Neuron (in vitro differentiated cells): ENCODE results near the gene SLC4A11.

ENCODE experiments used
- H2AFZ ChIP-seq: one replicate; pipeline ENCODE4 v1.6.1; 2013; ENCODE audit warnings: low read depth, mild to moderate bottlenecking, inconsistent platforms, low read length, moderate library complexity
- H3K27me3 ChIP-seq: one replicate; pipeline ENCODE4 v1.6.1; 2013; ENCODE audit warnings: low read length; ENCODE audit not compliant: insufficient read depth
- H3K36me3 ChIP-seq: one replicate; pipeline ENCODE4 v1.6.1; 2013; ENCODE audit warnings: low read length; ENCODE audit not compliant: insufficient read depth
- H3K4me1 ChIP-seq: one replicate; pipeline ENCODE4 v1.6.1; 2013; ENCODE audit warnings: low read length; ENCODE audit not compliant: insufficient read depth
- H3K4me3 ChIP-seq: 2 replicates; pipeline ENCODE4 v1.5.1; 2013; ENCODE audit warnings: mild to moderate bottlenecking, low read length, moderate library complexity
- H3K9me3 ChIP-seq: one replicate; pipeline ENCODE4 v1.6.1; 2013; ENCODE audit warnings: low read length

The SLC4A11 gene

DNA sequence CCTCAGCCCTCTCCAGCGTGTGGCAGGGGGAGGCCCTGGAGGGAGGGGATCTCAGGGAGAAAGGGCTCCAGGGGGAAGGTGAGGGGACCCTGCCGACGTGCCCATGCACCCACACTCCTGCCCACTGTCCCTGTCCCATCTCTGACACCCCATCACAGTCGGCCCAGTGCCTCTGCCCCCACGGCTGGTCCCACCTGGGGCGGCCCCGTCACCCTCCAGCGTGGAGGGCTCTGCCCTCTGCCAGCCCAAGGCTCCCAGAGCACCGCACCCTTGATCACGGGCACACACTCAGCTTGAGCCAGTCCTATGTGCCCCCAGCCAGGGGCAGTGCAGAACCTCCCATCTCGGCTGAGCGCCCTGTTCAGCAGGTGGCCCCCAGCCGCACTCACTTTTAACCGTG lies 9.2 kb downstream of the SLC4A11 start:
- H3K4me3 ChIP-seq = no peak overlapping the region
- H3K9me3 ChIP-seq = no peaks in the 10 kb centered on the region
- no peak overlapping the region for H2AFZ ChIP-seq
- peaks cover 2% of the 10 kb centered on the region for H3K36me3 ChIP-seq
- no peaks in the 10 kb centered on the region for H3K27me3 ChIP-seq
- H3K4me1 ChIP-seq = no peaks in the 10 kb centered on the region

DNA sequence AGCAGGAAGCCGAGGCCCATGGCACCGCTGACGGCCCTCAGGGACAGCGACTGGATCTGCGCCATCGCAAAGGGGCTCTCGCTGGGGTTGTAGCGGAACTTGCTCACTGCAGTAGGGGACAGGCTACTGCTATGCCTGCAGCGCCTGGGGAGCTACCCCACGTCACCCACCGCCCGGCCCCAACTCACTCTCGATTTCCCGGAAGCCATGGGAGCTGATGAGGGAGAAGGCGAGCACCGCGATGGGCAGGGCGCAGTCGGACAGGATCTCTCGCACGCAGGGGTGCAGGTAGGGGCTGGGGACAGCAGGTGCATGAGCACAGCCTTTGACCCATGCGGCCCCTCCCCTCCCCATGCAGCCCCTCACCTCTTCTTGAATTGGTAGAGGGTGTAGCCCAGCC lies 9.8 kb downstream of the SLC4A11 start:
- Histone ChIP-seq H3K27me3 (no peaks in the 10 kb centered on the region), H3K36me3 (peaks cover 2% of the 10 kb centered on the region), H3K9me3 (no peaks in the 10 kb centered on the region), H2AFZ (no peak overlapping the region), H3K4me1 (no peaks in the 10 kb centered on the region), H3K4me3 (no peak overlapping the region)

DNA sequence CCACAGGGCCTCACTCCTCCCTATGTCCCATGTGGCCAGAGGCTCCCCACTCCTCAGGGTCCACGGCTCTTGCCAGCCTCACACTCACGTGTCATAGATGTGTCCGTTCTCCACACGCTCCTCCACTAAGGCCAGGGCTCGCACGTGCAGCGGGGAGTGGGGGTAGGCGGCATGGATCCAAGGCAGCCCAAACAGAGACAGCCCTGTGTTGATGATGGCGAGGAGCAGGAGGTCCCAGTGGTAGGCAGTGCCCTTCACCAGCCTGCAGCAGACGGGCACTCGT lies 10.3 kb downstream of the SLC4A11 start:
- H3K4me3 ChIP-seq = no peak overlapping the region
- H3K9me3 ChIP-seq = no peaks in the 10 kb centered on the region
- H2AFZ ChIP-seq = no peak overlapping the region
- H3K4me1 ChIP-seq = no peaks in the 10 kb centered on the region
- H3K36me3 ChIP-seq = peaks cover 7% of the 10 kb centered on the region
- H3K27me3 ChIP-seq = no peaks in the 10 kb centered on the region

DNA sequence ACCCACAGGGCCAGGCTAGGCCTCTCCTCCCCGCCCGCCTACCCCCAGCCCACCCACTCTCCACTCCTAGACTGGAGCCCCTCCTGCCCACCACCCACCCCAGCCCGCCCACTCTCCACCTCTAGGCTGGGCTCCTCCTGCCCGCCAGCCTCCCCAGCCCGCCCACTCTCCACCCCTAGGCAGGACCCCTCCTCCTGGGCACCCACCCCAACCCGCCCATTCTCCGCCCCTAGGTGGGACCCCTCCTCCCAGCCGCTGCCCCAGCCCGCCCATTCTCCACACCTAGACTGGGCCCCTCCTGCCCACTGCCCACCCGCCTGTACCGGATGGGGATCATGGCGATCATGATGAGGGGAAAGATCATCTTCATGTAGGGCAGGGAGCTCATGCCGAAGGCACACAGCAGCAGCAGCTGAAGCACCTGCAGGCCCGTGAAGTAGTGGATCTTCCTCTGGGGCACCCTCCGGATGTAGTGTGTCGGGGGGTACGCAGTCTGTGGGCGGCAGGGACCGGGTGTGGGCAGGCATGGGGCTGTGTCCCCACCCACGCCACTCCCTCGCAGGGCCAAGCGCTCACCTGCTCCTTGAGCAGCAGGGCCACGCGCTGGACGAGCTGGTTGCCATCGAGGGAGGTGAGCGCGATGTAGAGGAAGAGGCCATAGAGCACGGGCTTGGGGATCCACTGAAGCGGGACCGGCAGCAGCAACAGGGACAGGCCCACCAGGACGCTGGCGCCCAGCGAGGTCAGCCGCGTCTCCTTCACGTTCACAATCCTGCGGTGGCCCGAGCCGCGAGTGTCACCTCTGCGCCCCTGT lies 10.8 kb downstream of the SLC4A11 start:
- Histone ChIP-seq H3K4me3 (no peak overlapping the region), H3K27me3 (no peaks in the 10 kb centered on the region), H3K4me1 (no peaks in the 10 kb centered on the region), H3K36me3 (peaks cover 12% of the 10 kb centered on the region), H3K9me3 (no peaks in the 10 kb centered on the region), H2AFZ (no peak overlapping the region)

DNA sequence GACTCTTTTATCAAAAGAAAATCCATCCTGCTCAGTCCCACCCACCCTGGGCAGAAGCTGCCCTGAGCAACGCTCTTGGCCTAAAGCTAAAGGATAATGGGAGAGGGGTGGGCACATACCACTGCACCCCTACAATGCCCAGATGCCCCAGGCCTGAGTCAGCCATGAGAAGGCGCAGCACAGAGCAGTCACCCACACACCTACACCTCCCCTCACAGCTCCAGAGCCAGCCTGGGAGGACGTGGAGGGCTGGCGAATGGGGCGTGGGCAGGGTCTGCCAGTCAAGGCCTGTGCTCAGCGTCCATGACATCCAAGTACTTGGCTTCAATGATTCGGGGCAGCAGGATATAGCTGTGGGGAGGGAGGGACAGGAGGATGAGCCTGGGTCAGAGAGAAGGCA lies 11.5 kb downstream of the SLC4A11 start:
- H3K36me3 ChIP-seq = peaks cover 18% of the 10 kb centered on the region
- no peak overlapping the region for H3K4me3 ChIP-seq
- no peaks in the 10 kb centered on the region for H3K4me1 ChIP-seq
- H2AFZ ChIP-seq = no peak overlapping the region
- no peaks in the 10 kb centered on the region for H3K9me3 ChIP-seq
- no peaks in the 10 kb centered on the region for H3K27me3 ChIP-seq

DNA sequence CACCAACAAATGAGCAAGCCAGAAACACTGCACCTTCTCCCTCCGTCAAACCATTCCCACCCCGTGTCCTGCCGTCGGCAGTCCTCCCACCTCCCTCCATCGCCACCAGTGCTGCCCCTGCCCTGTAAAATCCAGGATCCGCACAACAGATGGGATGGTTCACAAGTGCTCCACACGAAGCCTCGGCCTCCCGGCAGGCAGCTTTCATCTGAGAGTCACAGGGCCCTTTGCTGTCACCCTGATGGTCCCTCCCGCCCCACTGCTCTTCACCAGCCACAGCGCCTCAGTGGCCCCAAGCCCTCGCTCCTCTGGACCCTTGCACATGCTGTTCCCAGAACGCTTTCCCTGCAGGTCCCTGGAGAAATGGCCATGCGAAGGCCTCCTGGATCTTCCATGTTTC lies 12.1 kb downstream of the SLC4A11 start:
- Histone ChIP-seq H3K4me3 (no peak overlapping the region), H3K4me1 (no peaks in the 10 kb centered on the region), H3K36me3 (peaks cover 24% of the 10 kb centered on the region), H2AFZ (no peak overlapping the region), H3K27me3 (no peaks in the 10 kb centered on the region), H3K9me3 (no peaks in the 10 kb centered on the region)

DNA sequence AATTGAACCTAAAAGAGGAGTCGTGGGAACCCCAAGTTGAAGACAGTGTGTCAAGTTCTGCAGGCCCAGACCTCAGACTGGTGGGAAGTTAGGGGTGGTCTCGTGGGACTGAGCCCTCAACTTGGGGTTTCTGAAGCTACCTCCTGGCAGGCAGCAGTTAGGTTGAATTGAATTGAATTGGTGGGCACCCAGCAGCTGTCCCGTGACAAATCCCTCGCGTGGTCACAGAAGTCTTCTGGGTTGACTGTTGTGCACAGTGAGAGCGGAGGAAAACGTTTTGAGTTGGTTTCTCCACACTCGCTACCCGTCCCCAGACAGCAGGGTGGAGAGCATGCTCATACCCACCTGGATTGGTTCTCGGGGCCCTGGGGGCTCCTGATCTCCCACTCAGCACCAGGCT lies 12.9 kb downstream of the SLC4A11 start:
- Histone ChIP-seq H3K36me3 (peaks cover 31% of the 10 kb centered on the region), H3K27me3 (no peaks in the 10 kb centered on the region), H3K9me3 (no peaks in the 10 kb centered on the region), H3K4me3 (no peak overlapping the region), H2AFZ (no peak overlapping the region), H3K4me1 (no peaks in the 10 kb centered on the region)

DNA sequence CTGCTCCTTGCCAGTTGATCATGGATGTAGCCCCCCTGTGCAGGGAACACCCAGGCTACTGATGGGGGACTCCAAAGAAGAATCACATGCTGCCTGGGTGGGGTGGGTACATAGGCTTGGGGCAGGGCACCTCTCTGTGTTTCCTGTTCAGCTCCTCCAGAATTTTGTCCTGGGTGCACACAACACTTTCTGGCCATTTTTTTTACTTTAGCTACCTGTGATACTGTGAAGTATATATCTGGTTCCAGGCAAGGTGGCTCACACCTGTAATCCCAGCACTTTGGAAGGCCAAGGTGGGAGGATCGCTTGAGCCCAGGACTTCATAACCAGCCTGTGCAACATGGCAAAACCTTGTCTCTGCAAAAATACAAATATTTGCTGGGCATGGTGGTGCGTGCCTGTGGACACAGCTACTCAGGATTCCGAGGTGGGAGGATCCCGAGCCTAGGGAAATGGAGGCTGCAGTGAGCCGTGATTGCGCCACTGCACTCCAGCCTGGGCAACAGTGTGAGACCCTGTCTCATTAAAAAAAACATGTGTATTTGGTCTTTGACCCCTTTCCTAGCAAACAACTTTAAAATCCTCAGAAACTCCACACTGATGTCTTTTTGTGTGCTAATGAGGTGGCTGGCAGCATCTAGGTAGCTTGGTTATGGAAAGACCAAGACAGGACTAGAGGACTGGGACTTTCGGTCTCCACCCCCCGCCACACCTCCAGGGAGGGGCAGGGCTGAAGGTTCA lies 14.1 kb downstream of the SLC4A11 start:
- no peak overlapping the region for H3K4me3 ChIP-seq
- peaks cover 41% of the 10 kb centered on the region for H3K36me3 ChIP-seq
- H3K9me3 ChIP-seq = no peaks in the 10 kb centered on the region
- H3K27me3 ChIP-seq = no peaks in the 10 kb centered on the region
- no peaks in the 10 kb centered on the region for H3K4me1 ChIP-seq
- no peak overlapping the region for H2AFZ ChIP-seq

DNA sequence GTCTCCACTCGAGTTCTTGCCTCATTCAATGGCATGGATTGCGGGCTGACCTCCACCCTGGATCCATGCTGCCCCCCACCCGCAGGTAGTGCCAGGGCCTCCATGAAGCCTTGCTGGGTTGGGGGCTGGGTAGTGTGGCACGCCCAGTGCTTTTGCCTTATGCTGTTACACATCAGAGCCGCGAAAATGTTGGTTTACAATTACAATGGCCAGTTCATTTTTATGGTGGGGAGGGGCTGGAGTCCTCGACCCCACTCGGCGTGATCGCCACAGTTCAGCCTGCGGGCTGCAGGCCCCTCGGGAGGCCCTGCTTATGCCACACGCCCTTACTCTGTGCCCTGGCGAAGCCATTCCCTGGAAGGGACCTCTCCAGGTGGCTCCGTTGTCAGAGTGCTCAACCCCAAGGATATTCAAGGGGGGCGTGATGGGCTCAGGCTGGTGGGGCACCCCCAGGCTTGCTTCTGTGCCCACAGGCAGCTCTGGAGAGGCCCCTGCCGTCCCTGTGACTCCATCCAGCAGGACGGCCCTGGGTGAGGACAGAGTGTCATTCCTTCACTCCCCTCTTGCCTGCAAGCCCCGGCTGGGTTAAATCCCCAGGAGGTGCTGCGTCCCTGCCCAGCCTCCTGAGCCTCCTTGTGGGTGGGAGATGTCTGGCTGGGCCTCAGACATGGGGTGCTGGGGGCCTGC lies 14.9 kb downstream of the SLC4A11 start:
- Histone ChIP-seq H3K4me1 (no peaks in the 10 kb centered on the region), H3K9me3 (no peaks in the 10 kb centered on the region), H2AFZ (no peak overlapping the region), H3K4me3 (no peak overlapping the region), H3K27me3 (no peaks in the 10 kb centered on the region), H3K36me3 (peaks cover 43% of the 10 kb centered on the region)

DNA sequence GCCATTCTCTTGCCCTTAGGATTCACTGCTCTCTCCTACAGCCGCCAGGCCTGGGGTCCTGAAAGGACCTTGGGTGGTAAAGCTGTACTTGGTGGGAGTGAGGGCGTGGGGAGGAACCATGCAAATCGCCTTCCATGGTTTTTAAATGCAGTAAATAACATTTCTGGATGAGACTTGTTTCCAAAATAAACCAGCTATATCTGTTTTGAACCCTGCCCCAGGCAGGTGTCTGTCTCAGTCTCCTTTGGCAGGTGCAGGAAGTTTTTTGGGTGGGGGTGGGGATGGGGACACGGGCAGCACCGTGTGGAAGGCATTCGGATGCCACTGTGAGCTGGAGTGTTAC lies 15.4 kb downstream of the SLC4A11 start:
- no peaks in the 10 kb centered on the region for H3K9me3 ChIP-seq
- H2AFZ ChIP-seq = no peak overlapping the region
- H3K4me3 ChIP-seq = no peak overlapping the region
- no peaks in the 10 kb centered on the region for H3K27me3 ChIP-seq
- H3K36me3 ChIP-seq = peaks cover 43% of the 10 kb centered on the region
- no peaks in the 10 kb centered on the region for H3K4me1 ChIP-seq

DNA sequence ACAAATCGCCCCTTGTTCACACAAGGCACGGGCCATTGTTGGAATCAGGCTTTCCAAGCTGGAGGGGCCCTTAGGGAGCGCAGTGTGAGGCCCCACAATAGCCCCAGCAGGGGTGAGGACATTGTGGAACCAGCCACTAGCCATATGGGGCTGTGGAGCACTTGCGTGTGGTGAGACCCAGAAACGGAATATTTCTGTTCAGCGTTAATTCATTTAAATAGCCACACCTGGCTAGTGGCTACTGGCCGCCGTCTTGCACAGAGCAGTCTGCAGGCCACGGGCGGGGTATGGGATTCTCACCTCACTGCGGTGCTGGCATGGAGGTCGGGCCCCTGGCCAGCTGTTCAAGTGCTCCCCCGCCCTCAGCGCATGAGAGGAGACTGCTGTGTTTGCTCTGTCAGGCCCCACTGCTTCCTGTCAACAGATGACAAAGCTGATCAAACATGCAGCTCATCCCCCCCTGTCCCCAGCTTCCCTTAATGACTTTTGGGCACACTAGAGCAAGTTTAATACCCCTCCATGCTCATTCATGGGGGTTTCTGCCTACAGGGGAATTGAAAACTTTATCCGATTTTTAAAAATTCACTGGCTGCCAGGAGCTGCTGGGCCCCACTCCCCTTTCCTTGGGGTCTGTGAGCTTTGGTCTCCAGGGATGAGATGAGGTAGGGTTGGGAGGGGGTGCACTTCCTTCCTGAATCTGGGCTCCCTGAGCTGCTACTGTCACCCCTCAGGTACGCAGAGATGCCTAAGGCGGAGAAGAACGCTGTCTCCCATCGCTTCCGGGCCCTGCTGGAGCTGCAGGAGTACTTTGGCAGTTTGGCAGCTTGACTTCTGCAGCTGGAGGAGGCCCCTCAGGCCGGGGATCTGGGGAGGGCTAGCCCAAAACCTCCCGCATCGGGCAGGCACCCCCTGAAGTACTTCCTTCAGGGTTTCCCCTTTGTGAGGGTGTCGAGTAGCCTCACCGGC lies 16.1 kb downstream of the SLC4A11 start:
- Histone ChIP-seq H2AFZ (no peak overlapping the region), H3K36me3 (peaks cover 47% of the 10 kb centered on the region), H3K4me1 (no peaks in the 10 kb centered on the region), H3K4me3 (no peak overlapping the region), H3K27me3 (no peaks in the 10 kb centered on the region), H3K9me3 (no peaks in the 10 kb centered on the region)

DNA sequence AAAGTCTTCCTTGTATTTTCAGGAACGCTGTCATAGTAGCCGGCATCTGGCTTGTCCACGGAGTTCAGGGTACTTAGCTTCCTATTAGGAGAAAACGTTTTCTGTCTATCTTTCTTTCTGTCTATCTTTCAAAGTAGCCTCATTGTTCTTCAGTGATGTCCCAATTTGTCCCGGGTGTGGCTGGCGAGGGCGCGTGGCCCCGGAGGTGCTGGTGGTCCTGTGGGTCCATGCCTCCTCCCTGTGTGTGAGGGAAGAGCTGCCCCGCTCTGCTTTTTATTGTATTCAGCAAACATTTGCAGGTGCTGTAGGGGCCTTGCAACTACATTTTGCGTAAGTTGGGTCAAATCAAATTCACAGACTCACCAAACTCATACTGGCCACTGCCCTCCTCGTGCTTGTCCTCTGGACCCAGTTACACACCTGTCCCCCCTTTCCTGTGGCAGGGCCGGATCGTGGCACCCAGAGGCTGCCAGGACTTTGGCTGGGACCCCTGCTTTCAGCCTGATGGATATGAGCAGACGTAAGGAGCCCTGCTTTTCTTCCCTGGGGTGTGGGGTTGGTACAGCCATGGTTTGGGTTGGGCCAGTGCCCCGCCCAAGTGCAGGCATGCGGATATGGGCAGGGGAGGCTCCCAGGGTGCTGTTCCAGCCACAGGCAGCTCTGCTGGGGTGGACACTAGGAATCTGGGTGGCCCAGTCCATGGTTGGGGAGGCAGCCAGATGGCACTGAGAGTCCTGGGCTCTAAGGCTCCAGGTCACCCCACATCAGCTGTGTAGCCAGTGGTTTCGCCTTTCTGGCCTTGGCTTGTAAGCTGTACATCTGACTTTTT lies 17.4 kb downstream of the SLC4A11 start:
- peaks cover 48% of the 10 kb centered on the region for H3K36me3 ChIP-seq

More for the DNA sequence above, 17.4 kb downstream of the SLC4A11 start:
- Histone ChIP-seq H3K4me1 (no peaks in the 10 kb centered on the region), H3K9me3 (no peaks in the 10 kb centered on the region), H3K4me3 (no peak overlapping the region), H3K27me3 (no peaks in the 10 kb centered on the region), H2AFZ (no peak overlapping the region)
